ENCODE measurements around the gene TMEM82. TPM values are rescaled to one million over a fixed set of nuclear protein-coding genes. Genes with fewer than 3 reads are reported as not detected.
"Not testable (repeated sequence)": the region's sequence is repeated elsewhere in the genome, so short reads cannot be mapped to it uniquely, and the experiment has no call there.

The TMEM82 gene
- total RNA-seq: not detected
- polyA plus RNA-seq: not detected

- peaks cover 5 to 6% (median 6%) of the 10 kb centered on the region in 4 donors for H3K4me1 Mint-ChIP-seq
- CTCF ChIA-PET (ENCODE audit: partially characterized antibody): interaction anchor here (1.9 to 2.6 kb wide), 2 partner anchors 145 to 149 kb away, joined by 9 to 20 read pairs; no protein-coding TSS in a partner anchor
- intact Hi-C loops (cut with micrococcal nuclease): no loop called here
- H3K4me3 Mint-ChIP-seq: no peak within 1 kb of the TSS
- Histone ChIP-seq H3K27ac (ENCODE audit: low read depth, low read length) (no peak within 1 kb of the TSS), H3K4me3 (ENCODE audit: low read length in 2 of 2) (no peak within 1 kb of the TSS), H3K27me3 (ENCODE audit: insufficient read depth, low read length) (no peaks in the 10 kb centered on the region), H3K9me3 (ENCODE audit: control insufficient read depth in 1 of 2, low read length in 2 of 2) (no peaks in the 10 kb centered on the region), H3K4me1 (ENCODE audit: insufficient read depth, low read length) (peaks cover 7% of the 10 kb centered on the region), H3K36me3 (ENCODE audit: insufficient read depth, low read length) (no peaks in the 10 kb centered on the region)
- H3K36me3 Mint-ChIP-seq: no peaks in the 10 kb centered on the region
- H3K27me3 Mint-ChIP-seq: no peaks in the 10 kb centered on the region
- no peaks in the 10 kb centered on the region for H3K9me3 Mint-ChIP-seq
- DNase-seq: no peak
- POLR2A ChIA-PET (ENCODE audit: partially characterized antibody): no interaction called here
- peak within 1 kb of the TSS in 4 of 7 donors; percentile 7 to 72 (median 44) for H3K27ac Mint-ChIP-seq
These were observed at the start of gene TMEM82 for GRCh38 chr1:15742339-15742801. Gene TMEM82, plus strand, starts transcription at chr1:15742499. Its CDS starts 61 bp downstream, at chr1:15742560.

- peaks cover 4 to 7% of the 10 kb centered on the region in 2 donors for H3K36me3 Mint-ChIP-seq
- no peaks in the 10 kb centered on the region for H3K27me3 Mint-ChIP-seq
- peaks cover 26% of the 10 kb centered on the region for H3K4me1 ChIP-seq (ENCODE audit: insufficient read depth, low read length)
- POLR2A ChIA-PET (ENCODE audit: partially characterized antibody): no interaction called here
- CTCF ChIA-PET (ENCODE audit: partially characterized antibody): no interaction called here
- H3K4me3 ChIP-seq (ENCODE audit: low read length in 2 of 2): no peak overlapping the region
- peaks cover 17 to 44% (median 31%) of the 10 kb centered on the region in 4 donors for H3K4me1 Mint-ChIP-seq
- H3K27me3 ChIP-seq (ENCODE audit: insufficient read depth, low read length): no peaks in the 10 kb centered on the region
- no peak overlapping the region for H3K4me3 Mint-ChIP-seq
- H3K27ac ChIP-seq (ENCODE audit: low read depth, low read length): no peak overlapping the region
- no peaks in the 10 kb centered on the region for H3K9me3 Mint-ChIP-seq
- no peaks in the 10 kb centered on the region for H3K9me3 ChIP-seq (ENCODE audit: control insufficient read depth in 1 of 2, low read length in 2 of 2)
- H3K36me3 ChIP-seq (ENCODE audit: insufficient read depth, low read length): no peaks in the 10 kb centered on the region
- no peak for DNase-seq
- intact Hi-C loops (cut with micrococcal nuclease): no loop called here
- peak overlapping the region in 1 of 7 donors; percentile 78 for H3K27ac Mint-ChIP-seq
These were observed 48.9 kb upstream of the TMEM82 start for GRCh38 chr1:15693371-15693770.

GRCh38 chr1:15696956-15697521 lies 45.3 kb upstream of the TMEM82 start:
- ChIA-PET POLR2A (ENCODE audit: partially characterized antibody) (interaction anchor here (1.1 to 2.2 kb wide), 7 partner anchors 11 to 170 kb away, joined by 4 to 8 read pairs (median 5); partner anchors contain the start of gene DNAJC16), CTCF (ENCODE audit: partially characterized antibody) (interaction anchor here (0.7 to 2.3 kb wide), 4 partner anchors 9 to 104 kb away, joined by 3 to 6 read pairs (median 3); partner anchors contain the start of gene PLEKHM2)
- Histone ChIP-seq H3K27ac (ENCODE audit: low read depth, low read length) (peak overlapping the region; percentile 54), H3K4me1 (ENCODE audit: insufficient read depth, low read length) (peaks cover 21% of the 10 kb centered on the region), H3K4me3 (ENCODE audit: low read length in 2 of 2) (peak overlapping the region in 1 of 2 donors; percentile 19), H3K9me3 (ENCODE audit: control insufficient read depth in 1 of 2, low read length in 2 of 2) (no peaks in the 10 kb centered on the region), H3K27me3 (ENCODE audit: insufficient read depth, low read length) (no peaks in the 10 kb centered on the region), H3K36me3 (ENCODE audit: insufficient read depth, low read length) (no peaks in the 10 kb centered on the region)
- Mint-ChIP-seq H3K36me3 (peaks cover 2 to 4% of the 10 kb centered on the region in 2 donors), H3K9me3 (no peaks in the 10 kb centered on the region), H3K4me1 (peaks cover 13 to 46% (median 30%) of the 10 kb centered on the region in 4 donors), H3K27ac (peak overlapping the region; percentile 87 to 98 (median 97)), H3K4me3 (peak overlapping the region; percentile 85 to 92 (median 87)), H3K27me3 (no peaks in the 10 kb centered on the region)
- DNase-seq: peak; percentile 22 to 54 (median 37)
- intact Hi-C loops (cut with micrococcal nuclease): no loop called here

GRCh38 chr1:15698201-15698600 lies 44.1 kb upstream of the TMEM82 start:
- intact Hi-C loops (cut with micrococcal nuclease): no loop called here
- Histone ChIP-seq H3K4me3 (ENCODE audit: low read length in 2 of 2) (no peak overlapping the region), H3K4me1 (ENCODE audit: insufficient read depth, low read length) (peaks cover 21% of the 10 kb centered on the region), H3K36me3 (ENCODE audit: insufficient read depth, low read length) (no peaks in the 10 kb centered on the region), H3K9me3 (ENCODE audit: control insufficient read depth in 1 of 2, low read length in 2 of 2) (no peaks in the 10 kb centered on the region), H3K27ac (ENCODE audit: low read depth, low read length) (no peak overlapping the region), H3K27me3 (ENCODE audit: insufficient read depth, low read length) (no peaks in the 10 kb centered on the region)
- ChIA-PET POLR2A (ENCODE audit: partially characterized antibody) (interaction anchor here (1.4 to 2.2 kb wide), 5 partner anchors 12 to 171 kb away, joined by 4 to 8 read pairs (median 5); partner anchors contain the start of gene DNAJC16), CTCF (ENCODE audit: partially characterized antibody) (interaction anchor here (0.8 to 2.3 kb wide), 2 partner anchors 13 to 25 kb away, joined by 3 to 6 read pairs; partner anchors contain the start of gene PLEKHM2)
- H3K27ac Mint-ChIP-seq: peak overlapping the region in 2 of 7 donors; percentile 4 to 66
- H3K36me3 Mint-ChIP-seq: peaks cover 2 to 4% of the 10 kb centered on the region in 2 donors
- peaks cover 11 to 46% (median 26%) of the 10 kb centered on the region in 4 donors for H3K4me1 Mint-ChIP-seq
- DNase-seq: no peak
- no peaks in the 10 kb centered on the region for H3K27me3 Mint-ChIP-seq
- H3K4me3 Mint-ChIP-seq: no peak overlapping the region
- H3K9me3 Mint-ChIP-seq: no peaks in the 10 kb centered on the region

DNA sequence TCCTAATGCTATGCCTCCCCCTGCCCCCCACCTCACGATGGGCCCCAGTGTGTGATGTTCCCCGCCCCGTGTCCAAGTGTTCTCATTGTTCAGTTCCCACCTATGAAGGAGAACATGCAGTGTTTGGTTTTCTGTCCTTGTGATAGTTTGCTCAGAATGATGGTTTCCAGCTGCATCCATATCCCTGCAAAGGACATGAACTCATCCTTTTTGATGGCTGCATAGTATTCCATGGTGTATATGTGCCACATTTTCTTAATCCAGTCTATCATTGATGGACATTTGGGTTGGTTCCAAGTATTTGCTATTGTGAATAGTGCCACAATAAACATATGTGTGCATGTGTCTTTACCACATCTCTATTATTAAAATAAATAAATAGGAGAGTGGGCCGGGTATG lies 43.0 kb upstream of the TMEM82 start:
- intact Hi-C loops (cut with micrococcal nuclease); CTCF ChIA-PET (ENCODE audit: partially characterized antibody); POLR2A ChIA-PET (ENCODE audit: partially characterized antibody); H3K9me3 ChIP-seq (ENCODE audit: control insufficient read depth in 1 of 2, low read length in 2 of 2); H3K27me3 ChIP-seq (ENCODE audit: insufficient read depth, low read length); H3K36me3 Mint-ChIP-seq; H3K27me3 Mint-ChIP-seq; H3K4me3 ChIP-seq (ENCODE audit: low read length in 2 of 2); H3K4me3 Mint-ChIP-seq; H3K36me3 ChIP-seq (ENCODE audit: insufficient read depth, low read length); DNase-seq; H3K9me3 Mint-ChIP-seq; H3K27ac Mint-ChIP-seq; H3K27ac ChIP-seq (ENCODE audit: low read depth, low read length): not testable (repeated sequence)
- H3K4me1 Mint-ChIP-seq: peaks cover 13 to 55% (median 29%) of the 10 kb centered on the region in 4 donors
- H3K4me1 ChIP-seq (ENCODE audit: insufficient read depth, low read length): peaks cover 21% of the 10 kb centered on the region

DNA sequence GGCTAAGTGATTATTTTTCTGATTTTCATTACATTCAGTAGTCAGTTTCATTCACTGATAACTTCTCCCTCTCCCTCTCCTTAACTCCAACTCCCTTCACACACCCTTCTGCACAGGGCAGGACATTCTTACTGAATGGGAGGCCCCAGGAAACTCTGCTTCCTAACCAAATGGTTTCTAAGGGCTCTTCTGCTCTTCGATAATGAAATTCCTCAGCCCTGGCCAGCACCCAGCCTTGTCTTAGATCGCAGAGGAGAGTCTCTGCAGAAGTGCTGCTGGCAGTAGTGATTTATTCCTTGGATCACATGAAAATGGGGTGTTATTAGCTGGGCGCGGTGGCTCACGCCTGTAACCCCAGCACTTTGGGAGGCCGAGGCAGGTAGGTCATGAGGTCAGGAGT lies 41.8 kb upstream of the TMEM82 start:
- DNase-seq: no peak
- Mint-ChIP-seq H3K9me3 (peaks cover 0 to under 1% (median 0%) of the 10 kb centered on the region in 8 donors), H3K27me3 (no peaks in the 10 kb centered on the region), H3K27ac (peak overlapping the region in 2 of 7 donors; percentile 43 to 61), H3K36me3 (peaks cover 1 to 11% of the 10 kb centered on the region in 2 donors), H3K4me1 (peaks cover 14 to 50% (median 23%) of the 10 kb centered on the region in 4 donors), H3K4me3 (no peak overlapping the region)
- Histone ChIP-seq H3K27ac (ENCODE audit: low read depth, low read length) (no peak overlapping the region), H3K36me3 (ENCODE audit: insufficient read depth, low read length) (peaks cover 2% of the 10 kb centered on the region), H3K4me3 (ENCODE audit: low read length in 2 of 2) (no peak overlapping the region), H3K27me3 (ENCODE audit: insufficient read depth, low read length) (no peaks in the 10 kb centered on the region), H3K9me3 (ENCODE audit: control insufficient read depth in 1 of 2, low read length in 2 of 2) (no peaks in the 10 kb centered on the region), H3K4me1 (ENCODE audit: insufficient read depth, low read length) (peaks cover 21% of the 10 kb centered on the region)
- ChIA-PET CTCF (ENCODE audit: partially characterized antibody) (no interaction called here), POLR2A (ENCODE audit: partially characterized antibody) (no interaction called here)
- intact Hi-C loops (cut with micrococcal nuclease): no loop called here

DNA sequence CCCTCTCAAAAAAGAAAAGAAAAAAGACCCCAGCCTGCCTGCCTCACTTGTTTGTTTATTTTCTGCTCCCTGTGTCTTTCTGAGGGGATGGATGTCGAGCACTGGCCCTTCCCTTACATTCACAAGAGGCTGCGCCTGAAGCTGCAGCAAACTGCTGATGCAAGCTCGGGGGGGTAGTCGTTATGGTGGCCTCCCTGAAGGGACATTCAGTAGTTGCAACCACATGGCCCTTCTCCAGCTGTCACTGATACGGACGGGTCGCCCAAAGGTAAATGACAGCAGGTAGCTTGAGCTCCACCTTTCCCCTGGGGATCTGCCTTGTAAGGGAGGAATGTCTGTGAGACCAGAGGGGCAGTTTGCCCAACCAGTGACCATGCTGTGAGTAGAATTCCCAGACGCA lies 40.5 kb upstream of the TMEM82 start:
- Mint-ChIP-seq H3K27ac (peak overlapping the region in 2 of 7 donors; percentile 8 to 59), H3K4me3 (no peak overlapping the region), H3K27me3 (no peaks in the 10 kb centered on the region), H3K4me1 (peaks cover 13 to 45% (median 21%) of the 10 kb centered on the region in 4 donors), H3K36me3 (peaks cover 5 to 14% of the 10 kb centered on the region in 2 donors), H3K9me3 (peaks cover 0 to 1% (median 0%) of the 10 kb centered on the region in 8 donors)
- intact Hi-C loops (cut with micrococcal nuclease): no loop called here
- Histone ChIP-seq H3K9me3 (ENCODE audit: control insufficient read depth in 1 of 2, low read length in 2 of 2) (no peaks in the 10 kb centered on the region), H3K4me3 (ENCODE audit: low read length in 2 of 2) (no peak overlapping the region), H3K4me1 (ENCODE audit: insufficient read depth, low read length) (peaks cover 12% of the 10 kb centered on the region), H3K27ac (ENCODE audit: low read depth, low read length) (no peak overlapping the region), H3K27me3 (ENCODE audit: insufficient read depth, low read length) (no peaks in the 10 kb centered on the region), H3K36me3 (ENCODE audit: insufficient read depth, low read length) (peaks cover 3% of the 10 kb centered on the region)
- DNase-seq: no peak
- ChIA-PET CTCF (ENCODE audit: partially characterized antibody) (interaction anchor here (0.7 kb wide), 2 partner anchors 123 to 186 kb away, joined by 3 to 4 read pairs; no protein-coding TSS in a partner anchor), POLR2A (ENCODE audit: partially characterized antibody) (interaction anchor here (0.6 kb wide), 2 partner anchors 13 to 42 kb away, joined by 3 read pairs; no protein-coding TSS in a partner anchor)
